Measurements from ENCODE around the gene MEP1A.

MEP1A gene

GRCh38 chr6:46865221-46865620 is 72.0 kb downstream of the MEP1A start:
- DNase-seq (ENCODE audit: insufficient read length, low spot score) (no peak), FAIRE-seq (no peak)
- TF ChIP-seq CTCF (IDR thresholded peaks at IDR 0.05; ENCODE audit: insufficient read depth, missing control alignments) = no peak

- FAIRE-seq = no peak
- DNase-seq (ENCODE audit: insufficient read length, low spot score) = no peak
- TF ChIP-seq CTCF (IDR thresholded peaks at IDR 0.05; ENCODE audit: insufficient read depth, missing control alignments) = no peak
Measured at GRCh38 chr6:46867411-46867810, 74.2 kb downstream of the MEP1A start.

GRCh38 chr6:46876126-46876525 is 82.9 kb downstream of the MEP1A start:
- no peak for TF ChIP-seq CTCF (IDR thresholded peaks at IDR 0.05; ENCODE audit: insufficient read depth, missing control alignments)
- no peak for FAIRE-seq
- DNase-seq (ENCODE audit: insufficient read length, low spot score) = no peak

GRCh38 chr6:46879003-46879402 is 85.8 kb downstream of the MEP1A start:
- FAIRE-seq (no peak), DNase-seq (ENCODE audit: insufficient read length, low spot score) (no peak)
- no peak for TF ChIP-seq CTCF (IDR thresholded peaks at IDR 0.05; ENCODE audit: insufficient read depth, missing control alignments)

GRCh38 chr6:46882645-46883044 is 89.5 kb downstream of the MEP1A start:
- no peak for DNase-seq (ENCODE audit: insufficient read length, low spot score)
- no peak for TF ChIP-seq CTCF (IDR thresholded peaks at IDR 0.05; ENCODE audit: insufficient read depth, missing control alignments)

GRCh38 chr6:46888031-46888430 is 94.8 kb downstream of the MEP1A start:
- FAIRE-seq = no peak
- DNase-seq (ENCODE audit: insufficient read length, low spot score) = no peak
- TF ChIP-seq CTCF (IDR thresholded peaks at IDR 0.05; ENCODE audit: insufficient read depth, missing control alignments) = no peak

More at GRCh38 chr6:46882645-46883044, 89.5 kb downstream of the MEP1A start:
- no peak for FAIRE-seq

GRCh38 chr6:46888578-46888977 is 95.4 kb downstream of the MEP1A start:
- no peak for TF ChIP-seq CTCF (IDR thresholded peaks at IDR 0.05; ENCODE audit: insufficient read depth, missing control alignments)
- DNase-seq (ENCODE audit: insufficient read length, low spot score) = no peak
- FAIRE-seq = no peak

Measured in D721Med (cell line).